HG02870 (cell line): Measurements from ENCODE around the gene SH3RF1.

Experiments used
- ATAC-seq: cut with Tn5 transposase; IDR thresholded peaks from one replicate; pipeline ENCODE4 v1.9.1; 2021; ENCODE audit warnings: mild to moderate bottlenecking, moderate library complexity; ENCODE audit not compliant: unreplicated experiment

SH3RF1 gene

DNA sequence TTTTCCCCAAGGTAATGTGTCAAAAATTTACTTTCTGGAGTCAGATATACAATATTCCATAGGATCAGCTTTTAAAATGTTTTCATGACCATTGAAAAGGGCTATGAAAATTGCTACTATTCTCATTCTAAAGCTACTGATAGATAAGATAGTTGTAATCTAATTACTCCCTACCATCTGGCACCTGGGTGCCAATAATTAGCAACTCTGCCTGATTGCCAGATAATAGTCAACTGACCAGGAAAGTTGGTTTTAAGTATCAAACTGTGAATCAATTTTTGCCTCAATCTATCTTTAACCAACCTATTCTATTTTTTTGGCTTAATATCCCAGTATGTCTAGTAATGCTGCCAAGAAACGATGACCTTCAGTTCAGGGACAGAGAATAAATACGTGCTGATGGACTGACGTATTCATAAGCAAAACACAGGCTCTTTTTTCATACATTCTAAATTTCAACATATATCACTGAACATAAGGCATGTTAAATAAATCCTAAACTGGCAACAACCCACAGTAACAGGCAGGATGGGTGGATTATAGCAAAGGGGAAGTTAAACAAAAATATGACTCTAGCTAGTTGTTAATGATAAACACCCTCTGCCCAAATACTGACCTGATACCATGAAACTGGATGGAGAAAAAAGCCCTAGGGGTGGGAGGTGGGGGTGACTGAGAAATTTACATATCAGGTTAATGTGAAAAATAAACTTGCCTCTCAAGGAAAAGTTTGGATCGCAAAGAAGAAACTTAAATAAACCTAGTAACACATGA is 18.2 kb downstream of the SH3RF1 start:
- no peak for ATAC-seq

DNA sequence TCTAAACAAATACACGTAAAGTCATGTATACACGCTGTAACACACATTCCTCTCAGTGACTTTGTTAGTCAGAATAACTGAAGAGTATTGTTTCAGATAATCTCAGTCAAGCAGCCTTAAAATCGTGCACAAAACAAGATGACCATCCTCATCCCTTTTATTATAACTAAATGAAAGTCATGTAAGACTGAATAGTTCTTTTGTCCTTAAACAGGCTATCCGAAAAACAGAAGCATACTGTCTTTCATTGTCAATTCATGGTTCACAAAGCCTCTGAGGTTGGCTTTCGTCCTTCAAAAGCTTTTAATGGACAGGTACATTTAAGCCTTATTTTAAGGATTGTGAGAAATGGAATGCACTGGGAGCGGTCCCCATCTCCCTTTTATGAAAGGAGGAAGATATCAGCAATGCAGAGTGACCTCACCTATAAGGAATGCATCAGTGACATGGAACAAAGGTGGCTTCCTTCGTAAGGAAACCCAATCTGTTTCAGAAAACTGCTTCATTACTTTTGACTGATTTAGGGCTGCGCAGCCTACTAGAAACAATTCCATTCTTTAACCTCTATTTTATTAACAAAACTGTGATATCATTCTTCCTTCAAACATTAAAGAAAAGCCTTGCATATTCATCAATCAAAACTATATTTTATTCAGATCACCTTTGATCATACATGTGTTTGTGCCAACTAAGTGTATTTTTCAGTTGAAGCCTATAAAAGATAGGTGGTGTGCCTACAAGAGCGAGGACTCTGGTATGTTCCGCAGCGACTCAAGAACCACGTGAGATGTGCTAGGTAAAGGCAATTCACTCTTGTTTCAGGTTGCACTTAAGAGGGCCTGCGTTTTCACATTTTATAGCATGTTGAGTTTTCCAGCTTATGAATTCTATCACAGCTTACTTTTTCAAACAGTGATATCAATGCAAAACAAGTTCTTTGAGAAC is 19.2 kb downstream of the SH3RF1 start:
- no peak for ATAC-seq

DNA sequence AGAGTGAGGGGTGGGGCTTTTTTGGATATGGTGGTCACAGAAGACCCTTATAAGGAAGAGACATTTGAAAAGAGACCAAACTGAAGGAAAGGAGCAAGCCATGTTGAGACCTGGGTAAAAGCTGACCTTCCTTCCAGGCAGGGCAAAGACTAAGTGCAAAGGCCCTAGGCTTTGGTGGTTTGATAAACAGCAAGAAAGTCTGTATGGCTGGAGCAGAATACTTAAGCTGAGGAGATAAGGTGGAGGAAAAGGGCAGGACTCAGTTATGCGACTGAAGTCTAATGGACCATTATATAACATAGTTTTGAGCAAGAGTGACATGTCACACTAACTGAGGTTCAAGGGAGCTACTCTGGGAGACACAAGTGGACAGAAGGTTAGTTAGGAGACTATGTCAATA is 20.0 kb downstream of the SH3RF1 start:
- ATAC-seq = no peak

DNA sequence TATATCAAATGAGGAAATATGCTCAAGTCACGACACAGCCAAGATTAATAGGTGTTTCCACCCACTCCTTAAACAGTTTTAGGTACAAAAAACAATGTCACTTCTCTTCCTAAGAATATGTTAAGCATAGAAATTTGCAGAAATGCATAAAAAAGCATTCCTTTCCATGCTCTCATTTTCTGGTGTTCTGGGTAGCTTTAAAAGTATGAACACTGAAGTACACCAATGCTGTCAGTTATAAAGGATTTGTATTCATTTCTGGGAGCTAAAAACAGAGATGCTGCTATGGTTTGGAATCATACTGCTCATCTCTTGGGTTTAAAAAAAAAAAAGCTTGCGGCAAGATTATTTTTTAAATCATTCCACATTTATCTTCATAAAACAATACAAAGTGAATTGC is 20.8 kb downstream of the SH3RF1 start:
- no peak for ATAC-seq

DNA sequence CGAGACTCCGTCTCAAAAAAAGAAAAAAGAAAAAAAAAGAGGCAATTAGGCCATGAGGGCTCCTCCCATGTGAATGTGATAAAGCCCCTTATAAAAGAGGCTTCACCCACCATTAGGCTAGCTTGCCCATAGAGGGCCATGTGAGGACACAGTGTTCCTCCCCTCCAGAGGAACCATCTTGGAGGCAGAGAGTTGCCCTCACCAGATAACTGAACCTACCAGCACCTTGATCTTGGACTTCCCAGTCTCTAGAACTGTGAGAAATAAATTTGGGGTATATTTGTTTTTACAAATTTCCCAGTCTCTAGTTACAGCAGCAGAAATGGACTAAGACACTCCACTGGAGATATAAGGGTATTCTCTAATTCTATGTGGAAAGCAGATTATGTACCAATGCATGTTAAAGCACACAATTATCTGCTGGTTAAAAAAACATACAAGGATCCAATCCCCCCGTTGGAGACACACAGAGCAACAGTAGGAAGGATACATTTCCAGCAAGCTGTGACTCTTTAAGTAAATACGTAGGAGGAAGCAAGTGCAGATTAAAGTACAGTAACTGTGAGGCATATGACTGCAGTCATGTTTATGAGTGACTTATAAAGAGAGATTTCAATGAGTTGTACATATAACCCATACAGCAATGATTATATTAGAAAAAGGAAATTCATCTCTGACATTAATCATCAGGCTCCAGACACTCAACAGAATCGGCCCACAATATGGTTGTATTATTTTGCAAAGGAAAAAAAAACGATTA is 21.4 kb downstream of the SH3RF1 start:
- ATAC-seq = no peak

DNA sequence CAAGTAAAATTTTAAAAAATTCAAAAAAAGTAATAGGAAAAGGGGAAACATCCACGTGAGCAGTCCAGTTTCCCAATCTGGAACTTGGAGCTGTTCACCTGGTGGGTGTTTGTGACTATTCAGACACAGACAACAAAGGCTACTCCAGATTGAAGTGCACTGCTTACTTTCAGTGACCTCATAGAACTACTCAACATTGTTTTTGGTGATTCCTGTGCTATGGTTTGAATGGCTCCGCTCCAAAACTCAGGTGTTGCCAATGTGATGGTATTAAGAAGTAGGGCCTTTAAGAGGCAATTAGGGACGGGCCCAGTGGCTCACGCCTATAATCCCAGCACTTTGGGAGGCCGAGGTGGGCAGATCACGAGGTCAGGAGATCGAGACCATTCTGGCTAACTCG is 22.1 kb downstream of the SH3RF1 start:
- ATAC-seq = no peak

DNA sequence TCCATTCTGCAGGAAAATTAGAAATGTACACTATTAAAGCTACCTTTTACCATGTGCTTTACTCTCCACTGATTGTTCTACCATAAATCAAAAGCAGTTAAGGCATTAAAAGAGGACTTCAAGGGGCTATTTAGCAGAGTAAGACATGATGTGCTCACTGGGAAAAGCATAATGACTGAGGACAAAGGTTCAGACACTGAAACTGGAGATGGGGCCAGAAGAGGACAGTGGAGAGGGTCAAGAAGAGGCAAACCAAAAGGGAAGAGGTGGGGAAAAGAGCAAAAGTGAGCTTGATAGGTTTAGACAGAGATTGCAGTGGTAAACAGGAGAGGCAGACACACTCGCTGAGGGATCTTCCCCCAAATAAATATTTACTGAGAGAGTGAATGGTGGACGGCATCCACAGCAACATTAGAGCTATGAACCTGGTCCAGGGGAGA is 23.8 kb downstream of the SH3RF1 start:
- no peak for ATAC-seq

DNA sequence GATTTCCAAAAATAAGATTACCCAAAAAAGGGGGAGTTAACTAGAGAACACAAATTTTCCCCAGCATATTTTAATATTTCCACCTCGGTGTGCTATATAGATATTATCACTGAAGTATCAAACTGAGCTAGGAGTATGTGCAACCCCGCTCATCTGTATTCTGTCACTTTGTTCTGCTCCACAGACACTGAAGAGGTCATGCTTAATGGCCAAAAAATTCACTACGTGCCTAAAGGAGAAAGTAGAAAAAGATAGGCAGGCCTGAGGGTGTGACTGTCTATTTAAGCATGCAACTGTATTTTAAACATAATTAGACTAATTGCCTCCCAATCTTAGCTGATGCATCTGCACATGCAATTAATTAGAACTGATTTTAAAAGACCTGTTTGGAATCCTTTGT is 24.5 kb downstream of the SH3RF1 start:
- no peak for ATAC-seq

DNA sequence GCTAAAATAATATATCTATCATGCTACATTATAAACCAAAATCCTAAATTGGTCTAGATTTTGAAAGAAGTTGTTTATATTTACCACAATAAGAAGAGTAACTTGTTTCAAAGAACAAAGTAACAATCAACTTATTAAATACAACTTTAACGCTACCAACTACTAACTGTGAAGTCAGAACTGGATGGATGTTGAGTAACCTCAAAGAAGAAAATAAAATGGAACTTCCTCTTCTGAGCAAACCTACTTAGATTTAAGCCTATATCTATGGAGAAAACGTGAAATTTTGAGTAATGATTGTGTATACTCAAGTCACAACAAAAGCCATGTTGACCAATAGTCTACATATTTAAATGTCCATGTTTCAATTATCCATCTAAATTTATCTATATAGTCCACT is 25.7 kb downstream of the SH3RF1 start:
- ATAC-seq = no peak

DNA sequence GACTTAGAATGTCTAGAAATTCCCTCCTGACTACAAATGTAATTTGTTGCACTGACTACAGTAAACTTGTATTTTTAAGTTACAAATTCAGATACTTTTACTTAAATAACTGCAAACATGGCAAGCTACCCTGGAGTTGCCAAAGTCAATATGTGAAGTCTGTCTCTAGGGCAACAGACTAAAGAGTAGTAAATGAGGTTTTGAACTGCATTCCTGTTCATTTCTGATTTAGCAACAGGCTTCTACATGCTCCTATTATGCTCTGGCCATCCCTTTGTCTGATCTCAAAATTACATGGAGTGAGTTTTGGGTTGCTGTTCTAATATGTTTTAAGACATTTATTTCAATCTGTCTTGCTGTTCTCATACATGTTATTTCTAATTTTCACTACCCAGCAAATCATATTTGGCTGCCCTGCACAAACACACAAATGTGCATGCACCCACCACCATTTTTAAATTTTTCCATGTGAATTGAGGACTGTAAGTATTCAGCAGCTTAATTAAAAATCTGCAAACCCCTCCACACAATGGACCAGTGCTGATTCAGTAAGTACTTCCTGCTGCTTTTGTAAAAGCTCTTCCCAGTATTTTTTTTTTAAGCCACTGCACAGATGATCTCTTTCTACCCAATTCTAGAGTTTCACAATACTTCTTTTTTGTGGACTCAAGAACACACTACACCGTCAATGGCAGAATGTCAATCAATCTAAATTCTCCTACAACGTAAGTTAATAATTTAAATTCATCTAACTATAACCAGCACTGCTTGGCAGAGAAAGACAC is 26.7 kb downstream of the SH3RF1 start:
- ATAC-seq = no peak

DNA sequence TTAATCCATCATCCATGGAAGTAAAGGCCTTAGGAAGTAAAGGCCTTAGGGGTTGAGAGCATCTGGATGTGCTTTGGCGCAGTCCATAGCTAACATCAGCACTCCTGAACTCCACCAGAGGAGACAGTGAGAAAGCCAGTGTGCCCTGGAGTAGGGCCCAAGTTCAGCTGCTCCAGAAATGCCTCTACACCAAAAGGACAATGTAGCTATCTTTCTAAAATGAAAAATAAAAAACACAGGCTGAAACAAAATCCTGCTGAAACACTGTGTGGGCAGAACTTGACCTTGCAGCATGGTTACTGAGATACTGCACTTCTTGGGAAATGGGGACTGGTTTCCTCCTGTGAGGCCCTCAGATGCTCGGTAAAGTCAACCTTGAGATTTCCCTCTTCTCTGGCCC is 29.3 kb downstream of the SH3RF1 start:
- no peak for ATAC-seq

DNA sequence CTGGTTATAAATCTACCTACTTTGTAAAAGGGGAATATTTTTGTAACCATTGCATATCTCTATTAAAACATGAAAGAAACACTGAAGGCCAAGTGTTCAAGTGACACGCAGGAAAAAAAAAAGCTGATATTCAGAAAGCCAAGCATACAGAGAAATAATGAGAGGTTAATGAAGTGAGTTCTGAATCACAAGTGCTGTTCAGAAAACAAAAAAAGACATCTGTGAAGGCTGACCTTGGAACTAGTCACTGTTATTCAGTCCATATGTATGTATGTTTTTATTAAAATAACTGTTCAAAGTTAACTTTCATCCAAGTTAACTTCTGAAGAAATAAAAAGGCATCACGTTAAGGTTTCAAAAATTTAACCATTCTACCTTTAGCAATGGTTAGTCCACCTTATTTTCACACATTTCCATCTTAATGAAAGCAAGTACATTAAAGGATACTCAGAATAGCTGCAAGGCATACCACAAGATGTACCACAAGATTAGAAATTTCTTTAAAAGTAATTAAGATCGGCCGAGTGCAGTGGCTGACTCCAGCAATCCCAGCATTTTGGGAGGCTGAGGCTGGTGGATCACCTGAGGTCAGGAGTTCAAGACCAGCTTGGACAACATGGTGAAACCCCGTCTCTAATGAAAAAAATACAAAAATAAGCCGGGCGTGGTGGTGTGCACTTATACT is 31.4 kb downstream of the SH3RF1 start:
- no peak for ATAC-seq

DNA sequence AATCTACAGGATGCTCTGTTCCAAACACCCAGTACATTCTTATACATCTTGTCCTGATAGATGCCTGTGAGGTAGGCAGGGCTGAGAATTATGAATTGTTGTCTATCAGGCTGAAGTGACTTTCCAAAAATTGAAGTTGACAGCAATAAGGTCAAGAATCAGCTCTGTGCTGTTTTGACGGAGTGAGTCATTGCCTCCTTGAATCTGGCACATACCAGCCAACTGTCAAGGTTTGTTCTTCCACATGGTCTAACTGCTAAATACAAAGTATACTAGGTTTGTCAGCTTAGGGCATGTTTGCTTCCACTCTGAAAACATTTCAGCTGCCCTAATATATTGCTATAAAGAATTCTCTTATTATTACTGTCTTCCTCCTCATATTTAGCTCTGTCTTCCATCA is 32.3 kb downstream of the SH3RF1 start:
- no peak for ATAC-seq

DNA sequence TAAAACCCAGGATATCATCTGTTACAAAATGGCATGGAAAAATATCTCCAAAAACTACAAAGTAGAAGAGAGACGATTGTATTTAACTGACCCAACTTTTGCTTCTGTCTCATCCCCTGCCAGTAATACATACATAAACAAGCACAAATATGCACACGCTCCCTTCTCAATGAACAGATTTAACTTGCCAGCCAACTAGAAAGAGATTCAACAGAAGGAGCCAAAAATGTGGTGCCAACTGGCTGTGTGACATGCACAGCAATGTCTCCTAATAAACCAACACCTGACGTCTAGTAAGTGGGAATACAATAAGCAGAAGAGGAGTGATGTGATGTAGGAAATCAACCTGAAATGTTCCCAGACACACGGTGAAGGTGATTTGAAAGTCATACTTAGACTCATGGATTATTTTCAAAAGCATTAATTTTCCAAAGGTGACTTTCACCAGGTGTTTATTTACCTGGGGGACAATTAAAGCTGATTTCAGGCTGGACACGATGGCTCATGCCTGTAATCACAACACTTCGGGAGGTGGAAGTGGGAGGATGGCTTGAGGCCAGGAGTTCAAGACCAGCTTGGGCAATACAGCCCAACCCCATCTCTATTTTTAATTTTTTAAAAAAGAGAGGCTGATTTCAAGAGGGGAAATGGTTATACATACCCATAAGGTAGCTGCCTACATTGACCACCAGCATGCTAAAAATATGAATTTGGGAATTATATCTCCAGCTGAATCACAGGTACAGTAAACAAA is 33.7 kb downstream of the SH3RF1 start:
- no peak for ATAC-seq

DNA sequence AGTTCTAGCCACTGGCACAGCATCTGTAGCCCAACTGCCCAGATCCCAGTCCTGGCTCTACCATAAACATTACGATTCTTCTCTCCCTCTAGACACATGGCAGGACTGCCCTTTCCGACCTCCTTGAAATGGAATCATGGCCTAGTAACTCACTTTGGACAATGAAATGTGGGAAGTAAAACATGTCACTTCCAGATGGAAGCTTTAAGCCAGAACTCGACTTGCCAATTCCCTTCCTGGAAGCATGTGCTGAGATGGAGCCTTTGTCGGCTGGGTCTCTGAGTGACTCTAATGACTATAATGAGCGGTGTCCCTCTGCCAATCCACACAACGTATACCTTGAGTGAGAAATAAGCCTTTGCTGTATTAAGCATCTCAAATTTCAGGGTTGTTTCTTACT is 34.7 kb downstream of the SH3RF1 start:
- ATAC-seq = no peak

DNA sequence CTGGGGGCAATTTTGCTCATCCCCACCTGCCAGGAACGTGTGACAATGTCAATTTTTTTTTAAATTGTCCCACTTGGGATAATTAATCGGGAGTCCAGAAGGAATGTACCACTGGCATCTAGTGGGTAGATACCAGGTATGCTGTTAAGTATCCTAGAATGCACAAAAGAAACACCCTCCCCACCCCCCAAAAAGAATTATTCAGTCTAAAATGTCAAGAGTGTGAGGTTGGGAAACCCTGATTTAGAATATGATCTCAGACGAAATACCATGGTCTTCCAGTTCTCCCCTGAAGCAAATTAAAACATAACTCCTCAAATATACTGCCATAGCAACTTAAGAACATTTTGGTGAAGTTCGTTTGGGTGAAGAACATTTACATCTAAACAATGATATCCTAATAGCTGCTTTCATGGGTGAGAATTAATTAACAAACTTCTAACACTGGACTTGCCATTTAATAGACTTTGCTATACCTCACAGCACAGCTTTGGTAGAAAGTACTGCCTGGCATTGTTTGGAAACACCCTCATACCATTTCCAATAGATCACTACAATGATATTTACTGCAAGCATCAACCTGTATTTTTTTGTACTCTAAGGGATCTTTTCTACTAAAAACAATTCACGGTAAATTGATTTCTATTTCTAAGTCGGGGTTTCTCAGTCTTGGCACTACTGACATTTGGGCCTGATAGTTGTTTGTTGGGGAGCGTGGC is 36.5 kb downstream of the SH3RF1 start:
- ATAC-seq = no peak

DNA sequence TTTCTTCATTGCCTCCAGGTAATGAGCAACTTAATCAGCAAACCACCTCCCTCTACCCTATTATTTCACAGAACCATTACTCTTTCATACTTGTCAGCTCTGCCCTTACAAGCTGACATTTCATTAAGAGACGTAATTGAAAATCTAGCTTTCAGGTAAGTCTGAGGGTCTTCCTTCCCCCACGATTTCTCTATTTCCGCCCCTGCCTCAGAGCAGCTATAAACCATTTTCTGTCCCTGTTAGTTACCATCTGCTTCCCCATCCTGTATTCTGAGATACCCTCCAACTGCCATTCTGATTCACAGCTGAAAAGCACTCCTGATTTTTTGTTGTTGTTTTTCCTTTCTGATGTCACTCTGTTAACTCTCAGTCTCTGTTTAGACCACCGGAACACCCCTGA is 37.1 kb downstream of the SH3RF1 start:
- no peak for ATAC-seq

DNA sequence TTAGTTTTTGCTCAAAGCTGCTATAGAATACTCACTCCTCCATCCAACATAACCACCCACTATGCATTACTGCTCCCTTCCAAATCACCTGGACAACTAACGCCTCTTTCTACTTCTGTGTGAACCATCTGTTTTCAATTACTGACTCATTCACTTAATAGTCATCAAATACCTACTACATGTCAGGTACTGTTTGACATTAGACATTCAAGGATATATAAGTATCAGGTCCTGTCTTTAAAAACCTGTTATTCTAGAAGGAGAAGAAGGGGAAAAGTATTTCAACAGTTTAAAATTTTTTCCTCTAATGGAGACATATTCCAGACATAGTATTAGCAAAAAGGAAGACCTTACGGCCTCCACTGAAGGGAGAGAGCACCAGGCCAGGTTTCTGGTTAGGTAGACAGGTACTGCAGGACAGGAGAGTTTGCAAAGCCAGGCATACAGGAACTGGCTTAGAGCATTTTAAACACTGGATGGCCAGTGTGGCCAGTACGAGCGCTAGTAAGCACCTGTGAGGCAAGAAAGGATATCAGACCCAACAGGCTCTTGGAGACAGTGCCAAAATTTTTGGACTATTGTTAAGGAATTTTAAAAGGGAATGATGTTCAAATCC is 39.0 kb downstream of the SH3RF1 start:
- ATAC-seq = no peak
